OCI-LY1 (cell line): ENCODE data around the gene NUDT14.

Experiments
- H2AFZ ChIP-seq: fragments of 200-600 bp; sonication (generic), shearing (Covaris generic); 2 replicates; pipeline ENCODE4 v1.6.0; 2014; ENCODE audit warnings: antibody characterized with exemption, mild to moderate bottlenecking, low read length
- H3F3A ChIP-seq: fragments of 200-600 bp; sonication (generic), shearing (Covaris generic); 2 replicates; pipeline ENCODE4 v1.6.0; 2014; ENCODE audit warnings: mild to moderate bottlenecking, antibody characterized with exemption, low read length, moderate library complexity; ENCODE audit not compliant: insufficient read depth
- H3K27ac ChIP-seq: fragments of 200-600 bp; sonication (generic); 2 replicates; pipeline ENCODE4 v1.5.1; 2014; ENCODE audit warnings: low read length, mixed run types, mild to moderate bottlenecking, low read depth; ENCODE audit not compliant: poor library complexity, severe bottlenecking
- H3K27me3 ChIP-seq: fragments of 200-600 bp; sonication (generic); 2 replicates; pipeline ENCODE4 v1.6.0; 2014; ENCODE audit warnings: antibody characterized with exemption, mild to moderate bottlenecking, low read length, moderate library complexity; ENCODE audit not compliant: insufficient read depth
- H3K36me3 ChIP-seq: fragments of 200-600 bp; sonication (generic); 2 replicates; pipeline ENCODE4 v1.6.1; 2014; ENCODE audit warnings: mild to moderate bottlenecking, antibody characterized with exemption, low read length, moderate library complexity, mixed read lengths; ENCODE audit not compliant: insufficient read depth
- H3K4me1 ChIP-seq: fragments of 200-600 bp; sonication (generic); 2 replicates; pipeline ENCODE4 v1.5.1; 2014; ENCODE audit warnings: mild to moderate bottlenecking, low read length, moderate library complexity; ENCODE audit not compliant: insufficient read depth, severe bottlenecking
- H3K4me2 ChIP-seq: fragments of 200-600 bp; sonication (generic), shearing (Covaris generic); 2 replicates; pipeline ENCODE4 v1.6.1; 2014; ENCODE audit warnings: low read length
- H3K4me3 ChIP-seq: fragments of 200-600 bp; sonication (generic); 2 replicates; pipeline ENCODE4 v1.5.1; 2014; ENCODE audit warnings: low read length, low read depth, mild to moderate bottlenecking, mixed read lengths; ENCODE audit not compliant: poor library complexity, severe bottlenecking
- H3K79me2 ChIP-seq: fragments of 200-600 bp; shearing (Covaris generic); 2 replicates; pipeline ENCODE4 v1.6.1; 2016; ENCODE audit warnings: mixed run types, low read length, mixed read lengths; ENCODE audit not compliant: insufficient read depth
- H3K9ac ChIP-seq: fragments of 200-600 bp; sonication (generic), shearing (Covaris generic); 2 replicates; pipeline ENCODE4 v1.6.1; 2014; ENCODE audit warnings: mild to moderate bottlenecking, low read length, mixed read lengths
- H3K9me2 ChIP-seq: fragments of 200-600 bp; sonication (generic), shearing (Covaris generic); 2 replicates; pipeline ENCODE4 v1.6.1; 2014; ENCODE audit warnings: low read depth, mild to moderate bottlenecking, low read length, mixed read lengths
- H3K9me3 ChIP-seq: fragments of 200-600 bp; shearing (Covaris generic); 2 replicates; pipeline ENCODE4 v1.6.1; 2014; ENCODE audit warnings: low read length, mixed read lengths
- H4K20me1 ChIP-seq: fragments of 200-600 bp; sonication (generic), shearing (Covaris generic); 2 replicates; pipeline ENCODE4 v1.6.0; 2016; ENCODE audit warnings: mild to moderate bottlenecking, low read length; ENCODE audit not compliant: insufficient read depth
- EZH2 ChIP-seq: fragments of 200-600 bp; sonication (generic), shearing (Covaris generic); IDR thresholded peaks from 2 replicates; pipeline ENCODE4 v1.8.0; 2017; ENCODE audit warnings: borderline replicate concordance, mixed run types, mild to moderate bottlenecking, antibody characterized with exemption, low read length, moderate library complexity, mixed read lengths
- TF ChIP-seq, protein P1 (sequence below): fragments of 200-600 bp; sonication (generic), shearing (Covaris generic); IDR thresholded peaks from 2 replicates; pipeline ENCODE4 v1.5.1; 2017; ENCODE audit warnings: mild to moderate bottlenecking, antibody characterized with exemption, low read length, moderate library complexity, mixed read lengths

Gene NUDT14

DNA sequence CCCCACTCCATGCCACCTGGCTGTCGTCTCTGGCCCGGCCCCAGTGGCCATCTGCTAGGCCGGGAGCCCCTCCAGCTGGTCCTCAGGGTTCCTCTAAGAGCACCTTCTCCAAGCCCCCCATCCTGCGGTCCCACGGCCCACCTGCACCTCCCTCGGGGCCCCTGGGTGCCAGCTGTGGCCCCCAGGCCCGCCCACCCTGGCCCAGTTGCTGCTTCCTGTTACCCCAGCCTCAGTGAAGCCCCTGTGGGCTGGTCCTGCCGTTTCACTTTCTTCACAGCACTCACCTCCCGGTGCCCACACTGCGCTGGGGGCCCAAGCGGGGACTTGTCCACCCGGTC is 27.6 kb upstream of the NUDT14 start:
- H4K20me1 ChIP-seq: no peaks in the 10 kb centered on the region
- no peaks in the 10 kb centered on the region for H3K9me2 ChIP-seq

DNA sequence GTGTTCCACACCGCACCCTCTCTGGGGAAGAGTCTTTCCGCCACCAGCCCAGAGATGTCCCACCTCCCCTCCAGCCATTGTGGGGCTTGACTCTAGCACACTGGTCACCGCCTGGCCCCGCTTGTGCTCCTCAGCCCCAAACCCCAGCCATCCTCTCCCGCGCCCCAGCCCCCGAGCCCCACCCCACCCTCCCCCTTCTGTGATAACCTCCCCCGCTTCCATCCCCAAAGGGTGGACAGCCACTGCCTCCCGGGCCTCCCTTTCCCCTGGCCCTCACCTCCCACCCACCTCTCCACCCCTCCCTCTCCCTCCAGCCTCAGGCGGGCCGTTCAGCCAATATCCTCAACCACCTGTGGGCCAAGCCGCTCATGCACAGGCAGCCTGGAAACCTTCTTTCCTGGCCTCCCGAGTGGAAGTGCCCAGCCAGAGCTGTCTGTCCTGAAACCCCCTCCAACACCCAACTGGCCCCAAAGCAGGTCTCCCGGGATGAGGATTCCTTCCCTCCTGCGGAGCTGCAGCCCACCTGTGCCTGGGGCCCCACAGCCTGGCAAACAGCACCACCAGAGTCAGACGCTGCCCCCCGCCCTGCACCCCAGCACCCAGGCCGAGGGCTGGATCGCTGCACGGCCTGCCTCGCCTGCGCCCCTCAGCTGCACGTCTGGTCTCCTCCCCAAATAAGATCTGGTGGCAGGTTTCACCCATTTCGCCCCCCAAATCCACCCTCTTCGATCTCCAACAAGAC is 27.1 kb upstream of the NUDT14 start:
- H2AFZ ChIP-seq: no peak overlapping the region
- H3K79me2 ChIP-seq: no peaks in the 10 kb centered on the region
- no peaks in the 10 kb centered on the region for H3K27me3 ChIP-seq
- H4K20me1 ChIP-seq: no peaks in the 10 kb centered on the region
- no peak overlapping the region for H3K27ac ChIP-seq
- no peaks in the 10 kb centered on the region for H3K9me2 ChIP-seq
- no peaks in the 10 kb centered on the region for H3F3A ChIP-seq
- H3K36me3 ChIP-seq: 0 out of 2 replicates have a peak, but pooled peaks cover 3% of the 10 kb centered on the region
- H3K9me3 ChIP-seq: no peaks in the 10 kb centered on the region
- H3K4me2 ChIP-seq: no peak overlapping the region
- no peak overlapping the region for H3K4me3 ChIP-seq
- TF ChIP-seq EZH2: no peak
- TF ChIP-seq, protein P1, sequence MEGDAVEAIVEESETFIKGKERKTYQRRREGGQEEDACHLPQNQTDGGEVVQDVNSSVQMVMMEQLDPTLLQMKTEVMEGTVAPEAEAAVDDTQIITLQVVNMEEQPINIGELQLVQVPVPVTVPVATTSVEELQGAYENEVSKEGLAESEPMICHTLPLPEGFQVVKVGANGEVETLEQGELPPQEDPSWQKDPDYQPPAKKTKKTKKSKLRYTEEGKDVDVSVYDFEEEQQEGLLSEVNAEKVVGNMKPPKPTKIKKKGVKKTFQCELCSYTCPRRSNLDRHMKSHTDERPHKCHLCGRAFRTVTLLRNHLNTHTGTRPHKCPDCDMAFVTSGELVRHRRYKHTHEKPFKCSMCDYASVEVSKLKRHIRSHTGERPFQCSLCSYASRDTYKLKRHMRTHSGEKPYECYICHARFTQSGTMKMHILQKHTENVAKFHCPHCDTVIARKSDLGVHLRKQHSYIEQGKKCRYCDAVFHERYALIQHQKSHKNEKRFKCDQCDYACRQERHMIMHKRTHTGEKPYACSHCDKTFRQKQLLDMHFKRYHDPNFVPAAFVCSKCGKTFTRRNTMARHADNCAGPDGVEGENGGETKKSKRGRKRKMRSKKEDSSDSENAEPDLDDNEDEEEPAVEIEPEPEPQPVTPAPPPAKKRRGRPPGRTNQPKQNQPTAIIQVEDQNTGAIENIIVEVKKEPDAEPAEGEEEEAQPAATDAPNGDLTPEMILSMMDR: no peak
- no peaks in the 10 kb centered on the region for H3K4me1 ChIP-seq
- H3K9ac ChIP-seq: no peak overlapping the region

More for the DNA sequence above, 27.6 kb upstream of the NUDT14 start:
- TF ChIP-seq, protein P1: no peak
- TF ChIP-seq EZH2: no peak
- H3K79me2 ChIP-seq: no peaks in the 10 kb centered on the region
- H3K36me3 ChIP-seq: 0 out of 2 replicates have a peak, but pooled peaks cover 3% of the 10 kb centered on the region
- no peak overlapping the region for H3K9ac ChIP-seq
- H2AFZ ChIP-seq: no peak overlapping the region
- H3F3A ChIP-seq: no peaks in the 10 kb centered on the region
- no peaks in the 10 kb centered on the region for H3K27me3 ChIP-seq
- no peak overlapping the region for H3K4me2 ChIP-seq
- no peaks in the 10 kb centered on the region for H3K9me3 ChIP-seq
- no peaks in the 10 kb centered on the region for H3K4me1 ChIP-seq
- no peak overlapping the region for H3K27ac ChIP-seq
- no peak overlapping the region for H3K4me3 ChIP-seq

DNA sequence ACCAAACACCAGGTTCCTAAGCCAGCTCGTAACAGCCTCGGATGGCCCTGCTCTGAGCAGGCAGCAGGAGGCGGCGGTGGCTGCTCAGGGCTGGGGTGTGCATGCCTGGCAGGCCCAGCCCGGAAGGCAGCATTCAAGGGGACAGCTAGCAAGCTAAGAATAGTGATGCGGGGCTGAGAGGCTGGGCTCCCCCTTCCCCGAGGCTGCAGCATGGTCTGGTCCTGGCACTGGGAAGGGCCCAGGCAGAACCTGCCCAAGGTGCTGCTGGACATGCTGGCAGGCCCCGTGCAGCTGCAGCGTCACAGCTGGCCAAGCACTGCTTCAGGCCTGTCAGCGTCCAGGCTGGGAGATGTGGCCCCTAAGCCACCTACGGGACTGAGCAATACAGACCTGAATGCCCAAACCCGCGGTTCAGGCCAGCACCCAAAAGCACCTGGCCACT is 26.4 kb upstream of the NUDT14 start:
- Histone ChIP-seq H4K20me1 (no peaks in the 10 kb centered on the region), H3K4me1 (no peaks in the 10 kb centered on the region), H3K9me3 (no peaks in the 10 kb centered on the region), H3K79me2 (no peaks in the 10 kb centered on the region), H3K27ac (no peak overlapping the region), H3K27me3 (no peaks in the 10 kb centered on the region), H2AFZ (no peak overlapping the region), H3K36me3 (0 out of 2 replicates have a peak, but pooled peaks cover 3% of the 10 kb centered on the region), H3K9me2 (no peaks in the 10 kb centered on the region), H3K9ac (no peak overlapping the region), H3K4me3 (no peak overlapping the region), H3K4me2 (no peak overlapping the region), H3F3A (no peaks in the 10 kb centered on the region)
- no peak for TF ChIP-seq EZH2
- TF ChIP-seq, protein P1: no peak
